ENCODE measurements around the gene PRTG.

Gene PRTG

GRCh38 chr15:55588815-55589115 lies 154.2 kb downstream of the PRTG start:
- no peak overlapping the region for H3K27ac ChIP-seq (ENCODE audit: insufficient read depth, low read depth, low read length, poor library complexity, severe bottlenecking)
- H3K36me3 ChIP-seq (ENCODE audit: control insufficient read depth, insufficient read depth, low read length) = no peaks in the 10 kb centered on the region
- H3K4me1 ChIP-seq (ENCODE audit: control insufficient read depth, insufficient read depth, low read length) = no peaks in the 10 kb centered on the region
- 6 to 8% methylated on average over 19 of the region's 19 CpGs for whole genome bisulfite sequencing, 2 experiments
- peak overlapping the region; percentile 54 for H3K4me3 ChIP-seq (ENCODE audit: insufficient read depth, low read depth, low read length)
- H3K9me3 ChIP-seq (ENCODE audit: control insufficient read depth, low read length) = no peaks in the 10 kb centered on the region
- peaks cover 40% of the 10 kb centered on the region for H3K27me3 ChIP-seq (ENCODE audit: control insufficient read depth, insufficient read depth, low read length, poor library complexity, severe bottlenecking)

- H3K27ac ChIP-seq (ENCODE audit: insufficient read depth, low read depth, low read length, poor library complexity, severe bottlenecking) = no peak within 1 kb of the TSS
Measured at GRCh38 chr15:55588070-55588814, 154.7 kb downstream of the PRTG start, which contains the start of gene PYGO1. Gene PYGO1, minus strand, starts transcription at chr15:55588345. Its CDS starts 462 bp downstream, at chr15:55587883.

GRCh38 chr15:55587321-55588069 lies 155.5 kb downstream of the PRTG start:
- H3K27ac ChIP-seq (ENCODE audit: insufficient read depth, low read depth, low read length, poor library complexity, severe bottlenecking) = no peak overlapping the region
- H3K27me3 ChIP-seq (ENCODE audit: control insufficient read depth, insufficient read depth, low read length, poor library complexity, severe bottlenecking) = peaks cover 40% of the 10 kb centered on the region
- H3K4me3 ChIP-seq (ENCODE audit: insufficient read depth, low read depth, low read length) = peak overlapping the region; percentile 61
- no peaks in the 10 kb centered on the region for H3K9me3 ChIP-seq (ENCODE audit: control insufficient read depth, low read length)
- no peaks in the 10 kb centered on the region for H3K4me1 ChIP-seq (ENCODE audit: control insufficient read depth, insufficient read depth, low read length)
- 5% methylated on average over 65 of the region's 65 CpGs for WGBS, 2 experiments
- no peaks in the 10 kb centered on the region for H3K36me3 ChIP-seq (ENCODE audit: control insufficient read depth, insufficient read depth, low read length)

More at GRCh38 chr15:55588070-55588814, 154.7 kb downstream of the PRTG start, which contains the start of gene PYGO1:
- WGBS, 2 experiments = 0% methylated on average over 107 of the region's 107 CpGs
- Histone ChIP-seq H3K9me3 (ENCODE audit: control insufficient read depth, low read length) (no peaks in the 10 kb centered on the region), H3K4me3 (ENCODE audit: insufficient read depth, low read depth, low read length) (peak within 1 kb of the TSS; percentile 61), H3K27me3 (ENCODE audit: control insufficient read depth, insufficient read depth, low read length, poor library complexity, severe bottlenecking) (peaks cover 40% of the 10 kb centered on the region), H3K36me3 (ENCODE audit: control insufficient read depth, insufficient read depth, low read length) (no peaks in the 10 kb centered on the region), H3K4me1 (ENCODE audit: control insufficient read depth, insufficient read depth, low read length) (no peaks in the 10 kb centered on the region)

GRCh38 chr15:55586808-55587207 lies 156.1 kb downstream of the PRTG start:
- Histone ChIP-seq H3K4me3 (ENCODE audit: insufficient read depth, low read depth, low read length) (peak overlapping the region; percentile 61), H3K36me3 (ENCODE audit: control insufficient read depth, insufficient read depth, low read length) (no peaks in the 10 kb centered on the region), H3K4me1 (ENCODE audit: control insufficient read depth, insufficient read depth, low read length) (no peaks in the 10 kb centered on the region), H3K27ac (ENCODE audit: insufficient read depth, low read depth, low read length, poor library complexity, severe bottlenecking) (no peak overlapping the region), H3K27me3 (ENCODE audit: control insufficient read depth, insufficient read depth, low read length, poor library complexity, severe bottlenecking) (peaks cover 40% of the 10 kb centered on the region), H3K9me3 (ENCODE audit: control insufficient read depth, low read length) (no peaks in the 10 kb centered on the region)
- 82 to 90% methylated on average over 3 of the region's 3 CpGs for WGBS, 2 experiments

- WGBS, 2 experiments = 92 to 93% methylated on average over 6 of the region's 6 CpGs
- Histone ChIP-seq H3K27ac (ENCODE audit: insufficient read depth, low read depth, low read length, poor library complexity, severe bottlenecking) (no peak overlapping the region), H3K27me3 (ENCODE audit: control insufficient read depth, insufficient read depth, low read length, poor library complexity, severe bottlenecking) (no peaks in the 10 kb centered on the region), H3K4me1 (ENCODE audit: control insufficient read depth, insufficient read depth, low read length) (no peaks in the 10 kb centered on the region), H3K4me3 (ENCODE audit: insufficient read depth, low read depth, low read length) (no peak overlapping the region), H3K9me3 (ENCODE audit: control insufficient read depth, low read length) (no peaks in the 10 kb centered on the region), H3K36me3 (ENCODE audit: control insufficient read depth, insufficient read depth, low read length) (no peaks in the 10 kb centered on the region)
Measured at GRCh38 chr15:55576943-55577342, 166.0 kb downstream of the PRTG start.

- Histone ChIP-seq H3K27me3 (ENCODE audit: control insufficient read depth, insufficient read depth, low read length, poor library complexity, severe bottlenecking) (no peaks in the 10 kb centered on the region), H3K4me1 (ENCODE audit: control insufficient read depth, insufficient read depth, low read length) (no peaks in the 10 kb centered on the region), H3K9me3 (ENCODE audit: control insufficient read depth, low read length) (no peaks in the 10 kb centered on the region), H3K27ac (ENCODE audit: insufficient read depth, low read depth, low read length, poor library complexity, severe bottlenecking) (no peak overlapping the region), H3K36me3 (ENCODE audit: control insufficient read depth, insufficient read depth, low read length) (no peaks in the 10 kb centered on the region), H3K4me3 (ENCODE audit: insufficient read depth, low read depth, low read length) (no peak overlapping the region)
- 100% methylated on average over 1 of the region's 2 CpGs; no CpG with 5 or more reads in 1 of the 2 experiments for WGBS, 2 experiments
Measured at GRCh38 chr15:55574096-55574495, 168.9 kb downstream of the PRTG start.

- no peaks in the 10 kb centered on the region for H3K9me3 ChIP-seq (ENCODE audit: control insufficient read depth, low read length)
- H3K4me3 ChIP-seq (ENCODE audit: insufficient read depth, low read depth, low read length) = no peak overlapping the region
- H3K4me1 ChIP-seq (ENCODE audit: control insufficient read depth, insufficient read depth, low read length) = no peaks in the 10 kb centered on the region
- no peak overlapping the region for H3K27ac ChIP-seq (ENCODE audit: insufficient read depth, low read depth, low read length, poor library complexity, severe bottlenecking)
- no peaks in the 10 kb centered on the region for H3K27me3 ChIP-seq (ENCODE audit: control insufficient read depth, insufficient read depth, low read length, poor library complexity, severe bottlenecking)
- H3K36me3 ChIP-seq (ENCODE audit: control insufficient read depth, insufficient read depth, low read length) = no peaks in the 10 kb centered on the region
Measured at GRCh38 chr15:55573224-55573623, 169.7 kb downstream of the PRTG start.

GRCh38 chr15:55564347-55565145 lies 178.4 kb downstream of the PRTG start:
- Histone ChIP-seq H3K4me3 (ENCODE audit: insufficient read depth, low read depth, low read length) (no peak overlapping the region), H3K36me3 (ENCODE audit: control insufficient read depth, insufficient read depth, low read length) (no peaks in the 10 kb centered on the region), H3K27ac (ENCODE audit: insufficient read depth, low read depth, low read length, poor library complexity, severe bottlenecking) (no peak overlapping the region), H3K9me3 (ENCODE audit: control insufficient read depth, low read length) (no peaks in the 10 kb centered on the region), H3K27me3 (ENCODE audit: control insufficient read depth, insufficient read depth, low read length, poor library complexity, severe bottlenecking) (no peaks in the 10 kb centered on the region), H3K4me1 (ENCODE audit: control insufficient read depth, insufficient read depth, low read length) (no peaks in the 10 kb centered on the region)
- 95 to 100% methylated on average over 2 of the region's 2 CpGs for WGBS, 2 experiments

GRCh38 chr15:55562601-55563000 lies 180.4 kb downstream of the PRTG start:
- 56 to 65% methylated on average over 3 of the region's 3 CpGs for WGBS, 2 experiments
- Histone ChIP-seq H3K27me3 (ENCODE audit: control insufficient read depth, insufficient read depth, low read length, poor library complexity, severe bottlenecking) (no peaks in the 10 kb centered on the region), H3K27ac (ENCODE audit: insufficient read depth, low read depth, low read length, poor library complexity, severe bottlenecking) (no peak overlapping the region), H3K9me3 (ENCODE audit: control insufficient read depth, low read length) (no peaks in the 10 kb centered on the region), H3K36me3 (ENCODE audit: control insufficient read depth, insufficient read depth, low read length) (no peaks in the 10 kb centered on the region), H3K4me1 (ENCODE audit: control insufficient read depth, insufficient read depth, low read length) (no peaks in the 10 kb centered on the region), H3K4me3 (ENCODE audit: insufficient read depth, low read depth, low read length) (no peak overlapping the region)

Data from ectodermal cell (in vitro differentiated cells).